Frontal cortex (tissue), 4 donors: ENCODE results near the gene GTF2F1. TPM values are rescaled to one million over a fixed set of nuclear protein-coding genes. Genes with fewer than 3 reads are reported as not detected.
A peak's percentile ranks its signal among the peaks of the same experiment; 100 is the strongest.
"Not testable (repeated sequence)": the region's sequence is repeated elsewhere in the genome, so short reads cannot be mapped to it uniquely, and the experiment has no call there.

Experiments used
- DNase-seq, 2 donors: peaks; one replicate each; pipeline ENCODE4 v3.0.0; 2012; ENCODE audit warnings: low spot score in 2 of 2
- FAIRE-seq: peaks from 2 replicates; lab custom pipeline; 2012; peaks lifted over from hg19 to GRCh38; lab: Jason Lieb, UNC
- small RNA-seq: library from RNA; depleted of rRNA; stranded (forward); fragments of <200 nt; gene quantifications from one replicate; pipeline ENCODE3, GENCODE V24; 2014
- total RNA-seq: library from RNA; depleted of rRNA; stranded (reverse); fragments of >200 nt; gene quantifications from one replicate; pipeline ENCODE4 v1.2.3, GENCODE V29; 2014
- donor health status: control.
- donor health status: control.
- donor health status: control.

GTF2F1 gene
- total RNA-seq, 1 donor from 2014 or later, result 51.0 TPM

DNA sequence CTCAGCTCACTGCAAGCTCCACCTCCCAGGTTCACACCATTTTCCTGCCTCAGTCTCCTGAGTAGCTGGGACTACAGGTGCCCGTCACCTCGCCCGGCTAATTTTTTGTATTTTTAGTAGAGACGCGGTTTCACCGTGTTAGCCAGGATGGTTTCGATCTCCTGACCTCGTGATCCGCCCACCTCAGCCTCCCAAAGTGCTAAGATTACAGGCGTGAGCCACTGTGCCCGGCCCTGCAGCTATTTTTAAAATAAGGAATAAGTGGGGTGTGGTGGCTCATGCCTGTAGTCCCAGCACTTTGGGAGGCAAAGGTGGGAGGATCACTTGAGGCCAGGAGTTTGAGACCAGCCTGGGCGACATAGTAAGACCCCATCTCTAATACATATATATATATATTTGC lies 32.5 kb downstream of the GTF2F1 start:
- not testable (repeated sequence) for FAIRE-seq, DNase-seq

DNA sequence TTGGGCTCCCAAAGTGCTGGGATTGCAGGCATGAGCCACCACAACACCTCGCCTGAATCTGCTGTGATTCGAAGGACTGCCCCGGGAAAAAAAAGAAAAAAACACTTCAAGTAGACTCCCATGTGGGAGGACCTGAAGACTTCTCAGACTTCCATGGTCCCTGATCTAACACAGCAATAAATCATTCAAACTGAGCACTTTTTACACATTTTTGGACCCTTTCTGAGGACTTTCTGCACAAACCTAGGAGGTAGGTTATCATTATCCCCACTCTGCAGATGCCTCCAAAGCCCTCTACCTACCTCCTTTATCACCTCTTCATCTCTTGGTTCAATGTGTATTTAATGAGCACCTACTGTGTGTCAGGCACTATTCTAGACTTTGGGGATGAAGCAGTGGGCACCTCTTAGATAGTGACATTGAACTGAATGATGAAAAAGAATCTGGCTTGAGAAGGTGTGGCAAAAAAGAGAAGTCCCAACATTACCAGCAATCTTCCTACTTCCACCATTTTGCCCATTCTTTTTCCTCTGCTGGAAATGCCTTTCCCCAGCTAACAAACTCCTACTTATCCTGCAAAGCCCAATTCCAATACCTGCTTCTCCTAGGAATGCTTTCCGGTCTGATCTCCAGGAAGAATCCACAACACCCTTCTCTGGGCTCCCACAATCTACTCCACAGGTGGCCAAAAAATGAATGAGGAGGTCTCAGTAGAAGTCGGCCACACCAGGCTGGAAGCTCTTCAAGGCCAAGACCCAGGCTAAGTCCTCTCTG lies 33.2 kb downstream of the GTF2F1 start:
- DNase-seq (no peak), FAIRE-seq (no peak)

DNA sequence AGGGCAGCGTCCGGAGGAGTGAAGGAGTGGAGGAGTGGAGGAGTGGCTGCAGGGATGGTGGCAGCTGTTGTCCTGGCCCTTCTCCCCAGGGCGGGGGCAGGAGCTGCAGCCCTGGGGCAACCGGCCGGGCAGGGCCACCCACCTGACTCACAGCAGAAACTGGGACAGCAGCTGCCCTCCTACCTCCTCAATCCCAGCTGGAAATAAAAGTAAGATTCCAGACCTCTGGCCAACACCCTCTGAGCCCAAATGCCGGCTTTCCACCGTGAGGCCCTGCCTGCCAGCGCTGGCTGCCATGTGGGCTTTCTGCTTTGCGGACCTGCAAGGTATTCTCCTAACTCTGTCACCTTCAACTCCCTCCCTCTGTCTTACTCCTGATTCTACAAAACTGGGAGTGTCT lies 35.0 kb downstream of the GTF2F1 start:
- FAIRE-seq (no peak), DNase-seq (no peak)

DNA sequence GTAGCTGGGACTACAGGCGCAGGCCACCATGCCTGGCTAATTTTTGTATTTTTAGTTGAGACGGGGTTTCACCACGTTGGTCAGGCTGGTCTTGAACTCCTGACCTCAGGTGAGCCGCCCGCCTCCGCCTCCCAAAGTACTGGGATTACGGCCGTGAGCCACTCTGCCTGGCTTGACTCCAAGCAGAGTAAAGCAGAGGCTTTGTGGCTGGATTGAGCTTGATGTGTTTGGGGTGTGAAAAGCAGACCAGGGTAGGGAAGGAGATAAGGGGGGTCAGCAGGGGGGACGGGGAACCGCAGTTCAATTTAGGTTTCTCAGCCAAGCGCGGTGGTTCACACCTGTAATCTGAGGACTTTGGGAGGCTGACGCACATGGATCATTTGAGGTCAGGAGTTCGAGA lies 35.8 kb downstream of the GTF2F1 start:
- DNase-seq (no peak), FAIRE-seq (no peak)

DNA sequence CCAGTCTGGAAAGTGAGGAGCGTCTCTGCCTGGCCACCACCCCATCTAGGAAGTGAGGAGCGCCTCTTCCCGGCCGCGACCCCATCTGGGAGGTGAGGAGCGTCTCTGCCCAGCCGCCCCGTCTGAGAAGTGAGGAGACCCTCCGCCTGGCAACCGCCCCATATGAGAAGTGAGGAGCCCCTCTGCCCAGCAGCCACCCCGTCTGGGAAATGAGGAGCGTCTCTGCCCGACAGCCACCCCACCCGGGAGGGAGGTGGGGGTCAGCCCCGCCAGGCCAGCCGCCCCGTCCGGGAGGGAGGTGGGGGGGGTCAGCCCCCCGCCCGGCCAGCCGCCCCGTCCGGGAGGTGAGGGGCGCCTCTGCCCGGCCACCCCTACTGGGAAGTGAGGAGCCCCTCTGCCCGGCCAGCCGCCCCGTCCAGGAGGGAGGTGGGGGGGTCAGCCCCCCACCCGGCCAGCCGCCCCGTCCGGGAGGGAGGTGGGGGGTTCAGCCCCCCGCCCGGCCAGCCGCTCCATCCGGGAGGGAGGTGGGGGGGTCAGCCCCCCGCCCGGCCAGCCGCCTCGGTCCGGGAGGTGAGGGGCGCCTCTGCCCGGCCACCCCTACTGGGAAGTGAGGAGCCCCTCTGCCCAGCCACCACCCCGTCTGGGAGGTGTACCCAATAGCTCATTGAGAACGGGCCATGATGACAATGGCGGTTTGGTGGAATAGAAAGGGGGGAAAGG lies 37.5 kb downstream of the GTF2F1 start:
- not testable (repeated sequence) for DNase-seq, FAIRE-seq

DNA sequence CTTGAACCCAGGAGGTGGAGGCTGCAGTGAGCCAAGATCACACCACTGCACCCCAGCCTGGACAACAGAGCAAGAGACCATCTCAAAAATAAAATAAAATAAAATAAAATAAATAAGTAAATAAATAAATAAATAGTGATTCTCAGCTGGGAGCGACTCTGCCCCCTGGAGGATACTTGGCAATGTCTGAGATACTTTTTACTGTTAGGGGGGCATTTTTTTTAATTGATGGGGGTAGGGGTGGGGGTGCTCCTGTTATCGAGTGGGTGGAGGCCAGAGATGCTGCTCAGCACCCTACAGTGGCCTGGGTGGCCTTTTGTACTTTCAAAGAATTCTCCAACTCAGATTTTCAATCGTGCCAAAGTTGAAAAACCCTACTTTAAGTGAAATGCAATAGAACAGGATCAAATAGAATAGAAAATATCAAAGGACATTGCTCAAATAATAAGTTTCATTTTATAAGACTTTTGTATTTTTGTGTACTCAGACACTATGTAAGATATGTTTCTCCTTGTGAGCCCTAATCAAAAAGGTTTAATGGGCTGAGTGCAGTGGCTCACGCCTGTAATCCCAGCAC lies 38.8 kb downstream of the GTF2F1 start:
- DNase-seq (no peak), FAIRE-seq (no peak)

DNA sequence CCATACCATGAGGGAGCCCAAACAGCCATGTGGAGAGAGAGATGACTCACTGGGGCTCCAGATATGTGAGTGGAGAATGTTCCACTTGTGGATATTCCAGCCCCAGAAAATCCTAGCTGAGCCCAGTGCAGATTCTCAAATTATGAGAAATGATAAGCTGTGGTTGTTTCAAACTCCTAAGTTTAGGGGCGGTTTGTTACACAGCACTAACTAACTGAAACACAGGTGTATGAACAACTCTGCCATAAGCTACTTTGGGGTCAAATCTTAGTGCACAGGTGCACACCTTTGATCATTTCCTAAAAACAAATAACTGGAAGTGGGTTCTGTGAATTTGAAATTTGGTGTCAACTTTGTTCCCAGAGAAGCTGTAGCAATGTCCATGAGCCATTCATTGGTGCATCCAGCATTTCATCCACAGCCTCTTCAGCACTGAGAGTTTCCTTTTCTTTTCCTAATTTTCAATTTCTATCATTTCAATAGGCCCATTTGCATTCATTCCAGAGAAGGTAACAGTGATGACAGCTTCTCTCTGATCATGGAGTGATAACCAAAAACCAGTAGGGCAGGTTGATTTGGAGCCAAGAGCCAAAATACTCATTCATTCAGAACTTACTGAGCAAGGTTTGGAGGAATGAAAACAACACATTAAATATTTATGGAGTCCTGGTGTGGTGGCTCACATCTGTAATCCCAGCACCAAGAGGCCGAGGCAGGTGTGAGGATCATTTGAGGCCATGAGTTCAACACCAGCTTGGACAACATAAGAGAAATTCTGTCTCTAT lies 40.4 kb downstream of the GTF2F1 start:
- DNase-seq (no peak), FAIRE-seq (no peak)

DNA sequence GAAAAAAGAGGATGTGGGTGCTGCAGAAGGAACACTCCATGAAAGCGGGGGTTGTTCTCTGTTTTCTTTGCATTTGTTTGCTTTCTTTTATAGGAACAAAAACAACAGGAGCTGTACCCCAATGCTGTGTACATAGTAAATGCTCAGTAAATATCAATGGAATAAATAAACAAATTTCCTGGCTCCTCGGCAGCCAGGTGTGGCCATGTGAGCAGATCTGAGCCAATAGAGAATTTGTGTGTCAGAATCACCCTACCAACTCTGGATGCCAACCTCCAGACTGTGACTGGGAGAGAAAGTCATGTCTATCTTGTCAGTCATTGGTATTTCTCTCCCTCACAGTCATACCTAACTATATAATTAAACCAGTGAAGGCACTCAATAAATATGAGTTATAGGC lies 42.3 kb downstream of the GTF2F1 start:
- FAIRE-seq (no peak), DNase-seq (no peak)

DNA sequence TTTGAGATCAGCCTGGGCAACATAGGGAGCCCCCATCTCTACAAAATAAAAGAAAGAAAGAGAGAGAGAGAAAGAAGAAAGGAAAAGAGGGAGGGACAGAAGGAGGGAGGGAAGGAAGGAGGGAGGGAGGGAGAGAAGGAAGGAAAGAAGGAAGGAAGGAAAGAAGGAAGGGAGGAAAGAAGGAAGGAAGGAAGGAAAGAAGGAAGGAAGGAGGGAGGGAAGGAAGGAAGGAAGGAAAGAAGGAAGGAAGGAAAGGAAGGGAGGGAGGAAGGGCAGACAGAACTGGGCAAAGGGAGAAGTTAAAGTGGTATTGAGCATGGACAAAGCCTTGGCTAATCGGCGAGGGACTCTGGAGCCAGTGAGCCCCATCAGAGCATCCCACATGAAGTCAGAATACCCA lies 43.7 kb downstream of the GTF2F1 start:
- not testable (repeated sequence) for DNase-seq, FAIRE-seq

DNA sequence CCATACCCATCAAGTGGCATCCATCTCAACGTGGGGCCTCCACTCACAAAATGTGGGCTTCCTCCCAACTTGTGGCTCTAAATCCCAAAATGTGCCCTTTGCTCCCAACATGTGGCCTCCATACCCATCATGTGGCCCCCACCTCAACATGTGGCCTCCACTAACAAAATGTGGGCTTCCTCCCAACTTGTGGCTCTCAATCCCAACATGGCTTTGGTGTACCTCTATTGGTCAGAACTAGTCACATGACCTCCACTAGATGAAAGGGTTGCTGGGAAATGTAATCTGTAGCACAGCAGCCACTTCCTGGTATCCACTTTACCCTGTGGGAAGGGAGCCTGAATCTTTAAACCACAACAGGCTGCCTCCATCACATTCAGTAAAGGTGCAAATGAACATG lies 49.5 kb downstream of the GTF2F1 start:
- FAIRE-seq (no peak), DNase-seq (no peak)

DNA sequence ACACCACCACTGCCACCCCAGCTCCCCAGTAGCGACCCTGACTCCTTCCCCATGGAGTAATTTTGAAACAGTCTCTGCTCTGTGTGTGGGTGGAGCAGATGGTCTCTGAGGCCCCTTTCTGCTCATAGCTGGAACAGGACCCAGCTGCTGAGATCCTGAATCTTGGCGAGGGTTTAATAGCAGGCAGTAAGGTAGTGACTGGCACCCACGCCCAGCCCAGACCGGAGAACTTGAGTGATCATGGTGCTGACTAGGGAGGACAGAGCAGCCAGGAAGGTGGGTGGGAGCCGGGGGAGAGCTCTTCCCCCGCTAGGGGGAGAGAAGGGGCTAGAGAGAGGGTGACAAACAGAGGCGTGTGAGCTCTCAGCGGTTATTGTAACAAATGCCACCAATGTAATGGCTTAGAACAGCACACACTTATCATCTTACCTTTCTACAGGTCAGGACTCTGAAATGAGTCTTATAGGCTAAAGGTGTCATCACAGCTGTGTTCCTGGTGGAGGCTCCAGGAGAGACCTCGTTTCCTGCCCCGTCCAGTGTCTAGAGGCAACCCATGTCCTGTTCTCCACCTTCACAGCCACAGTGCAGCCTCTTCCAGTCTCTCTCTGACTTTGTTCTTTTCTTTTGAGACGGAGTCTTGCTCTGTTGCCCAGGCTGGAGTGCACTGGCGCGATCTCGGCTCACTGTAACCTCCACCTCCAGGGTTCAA lies 52.3 kb downstream of the GTF2F1 start:
- FAIRE-seq (no peak), DNase-seq (peak in 1 of 2 donors; percentile 25)

DNA sequence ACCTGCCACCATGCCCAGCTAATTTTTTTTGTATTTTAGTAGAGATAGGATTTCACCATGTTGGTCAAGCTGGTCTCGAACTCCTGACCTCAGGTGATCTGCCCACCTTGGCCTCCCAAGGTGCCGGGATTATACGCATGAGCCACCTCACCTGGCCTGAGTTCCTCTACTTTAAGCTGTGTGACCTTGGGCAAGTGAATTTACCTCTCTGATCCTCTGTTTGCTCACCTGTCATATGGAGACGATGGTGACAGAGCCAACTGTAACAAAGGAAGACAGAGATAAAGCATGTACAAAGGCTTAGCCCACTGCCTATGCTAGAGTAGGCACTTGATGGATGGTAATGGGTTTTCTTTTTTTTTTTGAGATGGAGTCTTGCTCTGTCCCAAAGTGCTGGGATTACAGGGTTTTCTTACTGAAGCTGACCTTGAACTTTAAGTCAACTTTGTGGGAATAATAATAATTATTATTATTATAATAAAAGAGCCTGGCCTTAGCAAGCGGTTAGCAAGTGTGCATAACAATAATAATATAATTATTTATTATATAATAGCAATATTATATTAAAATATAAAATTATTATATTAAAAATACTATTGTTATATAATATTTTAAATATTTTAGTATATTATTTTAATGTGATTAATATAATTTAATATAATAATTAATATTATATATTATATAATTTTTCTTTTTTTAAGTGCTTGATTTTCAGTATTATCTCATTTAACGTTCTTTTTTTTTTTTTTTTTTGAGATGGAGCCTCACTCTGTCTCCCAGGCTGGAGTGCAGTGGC lies 58.3 kb downstream of the GTF2F1 start:
- no peak for DNase-seq
- FAIRE-seq, result peak; percentile 24

DNA sequence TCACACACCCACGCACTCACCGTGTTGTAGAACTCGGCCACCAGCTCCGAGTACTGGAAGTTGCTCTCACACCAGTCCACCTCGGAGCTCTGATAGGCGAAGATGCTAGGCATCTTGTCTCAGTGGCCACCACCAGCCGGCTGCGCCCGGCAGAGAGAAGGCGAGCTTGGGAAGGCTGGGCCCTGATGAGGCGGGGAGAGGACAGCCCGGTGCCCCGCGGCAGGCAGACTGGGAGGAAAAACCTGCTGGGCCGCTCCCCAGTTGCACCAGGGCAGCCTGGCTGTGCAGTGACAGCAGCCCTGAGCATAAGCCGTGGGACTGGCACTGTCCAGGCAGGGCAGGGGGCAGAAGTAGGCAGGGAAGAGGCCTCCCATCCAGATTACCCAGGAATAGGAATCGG lies 59.5 kb downstream of the GTF2F1 start, which contains the start of gene ACER1:
TSS of gene ACER1 (minus strand) at position 174 of the 400 bp plus-strand sequence. CDS start at position 113, 61 bp downstream.
- DNase-seq (no peak), FAIRE-seq (no peak)

Small RNA genes lying within 50 kb of the gene (small RNA-seq; reads per million reads assigned to genes)
- not detected for gene MIR6790
- gene MIR6885, result not detected

Other genes with a start within 250 kb of the GTF2F1 start
- 8.6 TPM for gene MLLT1, start 113.2 kb downstream of the GTF2F1 start, total RNA-seq
- not detected for gene ACER1, start 59.6 kb downstream of the GTF2F1 start, total RNA-seq
- gene CLPP, start 31.6 kb downstream of the GTF2F1 start, total RNA-seq, result 38.3 TPM
- 39.9 TPM for gene ALKBH7, start 20.4 kb downstream of the GTF2F1 start, total RNA-seq
- 3.7 TPM for gene PSPN, start 17.2 kb downstream of the GTF2F1 start, total RNA-seq
- 64.8 TPM for gene KHSRP, start 31.6 kb upstream of the GTF2F1 start, total RNA-seq
- 0.41 TPM for gene SLC25A41, start 40.6 kb upstream of the GTF2F1 start, total RNA-seq
- gene SLC25A23, start 66.6 kb upstream of the GTF2F1 start, total RNA-seq, result 14.7 TPM
- 0.41 TPM for gene CRB3, start 71.1 kb upstream of the GTF2F1 start, total RNA-seq
- not detected for gene DENND1C, start 88.6 kb upstream of the GTF2F1 start, total RNA-seq
- gene TUBB4A, start 109.1 kb upstream of the GTF2F1 start, total RNA-seq, result 106 TPM
- 2.0 TPM for gene TNFSF9, start 137.9 kb upstream of the GTF2F1 start, total RNA-seq
- not detected for gene CD70, start 198.0 kb upstream of the GTF2F1 start, total RNA-seq